Panc1 (cell line): ENCODE data around the gene CIITA. TPM values are rescaled to one million over a fixed set of nuclear protein-coding genes. Genes with fewer than 3 reads are reported as not detected.

Source experiments
- ATAC-seq: fragments of 200-7000 bp; cut with Tn5 transposase; 2 replicates; pipeline ENCODE4 v1.9.1; 2020; ENCODE audit warnings: mild to moderate bottlenecking, moderate library complexity
- BruUV-seq: library from RNA; stranded (reverse); fragments of 400-500 nt; replicated peaks from 2 replicates; lab custom pipeline; 2021; lab: Mats Ljungman, UMichigan
- CTCF ChIA-PET: fragments of 300-600 bp; sonication (Branson Sonifier 250); formaldehyde crosslinking; loops from one replicate; lab custom pipeline; 2022; ENCODE audit warnings: antibody characterized with exemption; lab: Charles Lee
- POLR2A ChIA-PET: fragments of 300-600 bp; sonication (Branson Sonifier 250); formaldehyde crosslinking; loops from one replicate; lab custom pipeline; 2022; ENCODE audit warnings: antibody characterized with exemption; lab: Charles Lee
- DNase-seq: peaks from one replicate; pipeline ENCODE4 v3.0.0-alpha.2; 2010; ENCODE audit warnings: low read depth, low spot score
- H3K27ac ChIP-seq: 2 replicates; pipeline ENCODE4 v1.5.1; 2011; ENCODE audit warnings: mild to moderate bottlenecking, low read length, inconsistent platforms
- H3K27me3 ChIP-seq: fragments of 200-500 bp; sonication (Bioruptor generic); 2 replicates; pipeline ENCODE4 v1.6.0; 2014; ENCODE audit warnings: low read length, inconsistent platforms; ENCODE audit not compliant: control insufficient read depth, insufficient read depth
- H3K36me3 ChIP-seq: fragments of 200-500 bp; sonication (Bioruptor generic); 2 replicates; pipeline ENCODE4 v1.5.1; 2014; ENCODE audit warnings: inconsistent platforms, mild to moderate bottlenecking, low read length, moderate library complexity; ENCODE audit not compliant: control insufficient read depth, insufficient read depth
- H3K4me1 ChIP-seq: 2 replicates; pipeline ENCODE4 v1.5.1; 2011; ENCODE audit warnings: inconsistent platforms, mild to moderate bottlenecking, low read length, moderate library complexity; ENCODE audit not compliant: control insufficient read depth, insufficient read depth
- H3K4me3 ChIP-seq, 2 experiments: 2 replicates each; pipeline ENCODE4 v1.5.1; 2011 to 2012; ENCODE audit warnings: low read depth in 2 of 2, low read length in 2 of 2, mild to moderate bottlenecking in 2 of 2, inconsistent platforms in 1 of 2, moderate library complexity in 1 of 2
- H3K9me3 ChIP-seq: fragments of 200-500 bp; sonication (Bioruptor generic); 2 replicates; pipeline ENCODE4 v1.5.1; 2014; ENCODE audit warnings: low read depth, mild to moderate bottlenecking, inconsistent platforms, low read length, moderate library complexity; ENCODE audit not compliant: control insufficient read depth, insufficient read depth
- CTCF ChIP-seq: fragments of 450-650 bp; IDR thresholded peaks from 2 replicates; pipeline ENCODE4 v1.5.1; 2017; ENCODE audit warnings: mild to moderate bottlenecking
- POLR2AphosphoS5 ChIP-seq: IDR thresholded peaks from 2 replicates; pipeline ENCODE4 v1.6.1; 2012; ENCODE audit warnings: mild to moderate bottlenecking, low read depth, low read length, moderate library complexity
- REST ChIP-seq, 2 experiments: IDR thresholded peaks; 2 replicates each; pipeline ENCODE4 v1.6.1; 2011 to 2012; ENCODE audit warnings: low read depth in 2 of 2, control low read depth in 1 of 2, low read length in 1 of 2, mild to moderate bottlenecking in 1 of 2, moderate library complexity in 1 of 2; ENCODE audit not compliant: insufficient read depth in 1 of 2
- SIN3A ChIP-seq: IDR thresholded peaks from 2 replicates; pipeline ENCODE4 v1.6.1; 2012; ENCODE audit warnings: low read depth, mild to moderate bottlenecking, low read length, moderate library complexity, borderline replicate concordance; ENCODE audit not compliant: insufficient read depth
- TCF7L2 ChIP-seq: IDR thresholded peaks from 2 replicates; pipeline ENCODE4 v1.6.1; 2011; ENCODE audit warnings: mild to moderate bottlenecking, low read depth, low read length, inconsistent platforms
- in situ Hi-C: cut with HindIII; loops from 2 replicates; pipeline ENCODE4 v1.10.0; 2016; ENCODE audit warnings: low sequenced_read_pairs, low pct_unique_long_range_greater_than_20kb
- intact Hi-C: fragments of 100-400 bp; cut with micrococcal nuclease; formaldehyde crosslinking; loops from one replicate; pipeline ENCODE4 v1.10.0; 2022; ENCODE audit not compliant: unreplicated experiment
- total RNA-seq: library from RNA; stranded (reverse); gene quantifications from one replicate; pipeline ENCODE4 v1.2.1, GENCODE V29; 2021; ENCODE audit not compliant: unreplicated experiment

CIITA gene
- total RNA-seq, 1 experiment from 2014 or later = 0.41 TPM

DNA sequence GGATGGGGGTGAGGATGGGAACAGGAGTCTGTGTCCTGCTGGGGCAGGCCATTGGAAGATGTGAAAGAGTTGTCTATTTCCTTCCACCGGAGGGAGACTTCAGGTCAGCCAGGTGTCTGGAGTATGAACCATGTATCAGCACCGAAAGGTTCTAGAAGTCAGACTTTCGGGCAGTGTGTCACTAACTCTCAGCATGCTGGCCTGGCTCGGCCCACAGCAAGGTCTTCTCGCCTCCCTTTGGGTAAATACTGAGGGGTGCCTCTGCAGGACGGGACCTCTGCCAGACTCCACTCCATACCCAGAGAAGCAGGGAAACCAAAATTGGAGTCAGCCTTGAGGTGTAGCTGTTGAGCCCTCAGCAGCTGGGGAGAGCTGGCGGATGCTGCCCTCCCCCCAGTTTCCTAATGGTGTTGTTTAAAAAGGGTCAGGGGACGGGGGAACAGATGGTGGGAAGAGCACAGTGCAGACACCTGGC, 507 bp downstream of the CIITA start:
- ATAC-seq (0 out of 2 replicates have a peak, but pooled peaks have one; percentile 17), DNase-seq (no peak)
- H3K27me3 ChIP-seq = peaks cover 44% of the 10 kb centered on the region
- H3K27ac ChIP-seq = no peak overlapping the region
- ChIA-PET CTCF (no interaction called here), POLR2A (no interaction called here)
- BruUV-seq = no TSS peak
- no peak overlapping the region for H3K4me3 ChIP-seq
- H3K36me3 ChIP-seq = no peaks in the 10 kb centered on the region
- H3K9me3 ChIP-seq = no peaks in the 10 kb centered on the region
- in situ Hi-C loops = no loop called here
- TF ChIP-seq SIN3A = no peak
- TF ChIP-seq REST (IDR thresholded peaks at IDR 0.05; ENCODE audit: insufficient read depth in 1 of 2, low read depth in 2 of 2, low read length in 1 of 2) = no peak
- TF ChIP-seq POLR2AphosphoS5 = no peak
- TF ChIP-seq CTCF = no peak
- no peak for TF ChIP-seq TCF7L2
- intact Hi-C loops = no loop called here
- H3K4me1 ChIP-seq = no peaks in the 10 kb centered on the region

DNA sequence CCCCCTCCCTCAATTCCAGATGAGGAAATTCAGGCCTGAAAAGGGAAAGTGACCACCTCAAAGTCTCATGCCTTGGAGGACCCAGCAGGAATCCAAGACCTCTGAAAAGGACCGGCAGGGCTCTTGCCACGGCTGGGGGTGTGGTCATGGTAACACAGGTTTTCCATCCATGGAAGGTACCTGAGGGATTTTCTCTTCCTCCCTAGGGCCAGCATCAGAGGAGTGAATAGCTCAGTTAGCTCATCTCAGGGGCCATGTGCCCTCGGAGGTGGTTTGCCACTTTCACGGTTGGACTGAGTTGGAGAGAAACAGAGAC, 1.3 kb downstream of the CIITA start:
- intact Hi-C loops = no loop called here
- DNase-seq (no peak), ATAC-seq (no peak)
- Histone ChIP-seq H3K4me1 (no peaks in the 10 kb centered on the region), H3K27me3 (peaks cover 46% of the 10 kb centered on the region), H3K9me3 (no peaks in the 10 kb centered on the region), H3K27ac (no peak overlapping the region), H3K4me3 (peak overlapping the region; percentile 33 to 41), H3K36me3 (no peaks in the 10 kb centered on the region)
- POLR2A ChIA-PET = no interaction called here
- no peak for TF ChIP-seq TCF7L2
- no peak for TF ChIP-seq POLR2AphosphoS5
- no peak for TF ChIP-seq SIN3A
- TF ChIP-seq CTCF = no peak
- no peak for TF ChIP-seq REST (IDR thresholded peaks at IDR 0.05; ENCODE audit: insufficient read depth in 1 of 2, low read depth in 2 of 2, low read length in 1 of 2)
- BruUV-seq = no TSS peak
- CTCF ChIA-PET = no interaction called here
- in situ Hi-C loops = no loop called here
